Measurements from ENCODE around the gene KDM6B.

KDM6B gene

GRCh38 chr17:7835814-7836595 is 2.0 kb downstream of the KDM6B start (continued):
- TF ChIP-seq ZSCAN18 (tag by site-specific recombination; IDR thresholded peaks at IDR 0.05) (no peak), ZNF776 (tag by site-specific recombination; IDR thresholded peaks at IDR 0.05; ENCODE audit: borderline replicate concordance) (no peak), ZNF146 (tag by site-specific recombination; IDR thresholded peaks at IDR 0.05) (no peak), ZNF341 (tag by site-specific recombination; IDR thresholded peaks at IDR 0.05; ENCODE audit: low read depth) (peak; percentile 98), ZSCAN5A (tag by site-specific recombination; IDR thresholded peaks at IDR 0.05) (peak; percentile 42; the same call in 1 of the 2 replicates), ZNF514 (tag by site-specific recombination; IDR thresholded peaks at IDR 0.05) (no peak), TRIM28 (IDR thresholded peaks at IDR 0.05; ENCODE audit: borderline replicate concordance, low read length) (no peak), ZSCAN23 (tag by site-specific recombination; IDR thresholded peaks at IDR 0.05) (peak; percentile 64; the same call in 1 of the 2 replicates), SETDB1 (IDR thresholded peaks at IDR 0.05; ENCODE audit: insufficient read length, low read length) (no peak), ZNF692 (tag by site-specific recombination; IDR thresholded peaks at IDR 0.05) (peak; percentile 45), ZNF610 (tag by site-specific recombination; IDR thresholded peaks at IDR 0.05; ENCODE audit: borderline replicate concordance) (no peak), ZNF10 (tag by site-specific recombination; IDR thresholded peaks at IDR 0.05) (no peak; the same call in 1 of the 2 replicates), ZNF548 (tag by site-specific recombination; IDR thresholded peaks at IDR 0.05) (no peak), ZNF112 (tag by site-specific recombination; IDR thresholded peaks at IDR 0.05) (no peak), ZNF560 (tag by site-specific recombination; IDR thresholded peaks at IDR 0.05; ENCODE audit: borderline replicate concordance) (no peak), BCL11B (tag by site-specific recombination; IDR thresholded peaks at IDR 0.05; ENCODE audit: low read depth) (0 out of 2 replicates have a peak, but pooled peaks have one; percentile 55), ZNF138 (tag by site-specific recombination; IDR thresholded peaks at IDR 0.05; ENCODE audit: borderline replicate concordance) (no peak), ZNF302 (tag by site-specific recombination; IDR thresholded peaks at IDR 0.05; ENCODE audit: low read depth) (no peak), SALL2 (tag by site-specific recombination; IDR thresholded peaks at IDR 0.05; ENCODE audit: borderline replicate concordance) (no peak), ZNF274 (IDR thresholded peaks at IDR 0.05; ENCODE audit: low read length) (no peak), ZNF274 (tag by site-specific recombination; IDR thresholded peaks at IDR 0.05; ENCODE audit: borderline replicate concordance) (no peak), ZNF555 (tag by site-specific recombination; conservative IDR thresholded peaks at IDR 0.05) (no peak), ZNF639 (tag by site-specific recombination; IDR thresholded peaks at IDR 0.05) (peak; percentile 53; the same call in 1 of the 2 replicates), ZNF488 (tag by site-specific recombination; IDR thresholded peaks at IDR 0.05) (no peak), ZBTB8A (tag by site-specific recombination; IDR thresholded peaks at IDR 0.05) (peak; percentile 42; the same call in 1 of the 2 replicates), ZNF157 (tag by site-specific recombination; IDR thresholded peaks at IDR 0.05) (no peak), ZNF239 (tag by site-specific recombination; IDR thresholded peaks at IDR 0.05) (no peak), ZFP37 (tag by site-specific recombination; IDR thresholded peaks at IDR 0.05) (no peak), ZXDB (tag by site-specific recombination; IDR thresholded peaks at IDR 0.05) (peak; percentile 19; the same call in 1 of the 2 replicates), MYNN (tag by site-specific recombination; IDR thresholded peaks at IDR 0.05; ENCODE audit: borderline replicate concordance) (peak; percentile 8; the same call in 1 of the 2 replicates), ZNF571 (tag by site-specific recombination; IDR thresholded peaks at IDR 0.05) (no peak), ZNF791 (tag by site-specific recombination; IDR thresholded peaks at IDR 0.05) (no peak), ZBTB20 (tag by site-specific recombination; IDR thresholded peaks at IDR 0.05) (peak; percentile 93)
